Cardiac fibroblast (primary cell): ENCODE measurements around the gene ANKS1B.
A peak's percentile ranks its signal among the peaks of the same experiment; 100 is the strongest.
"Not testable (repeated sequence)": the region's sequence is repeated elsewhere in the genome, so short reads cannot be mapped to it uniquely, and the experiment has no call there.

Experiments used
- DNase-seq, 2 donors: peaks; one replicate each; pipeline versions ENCODE4 v3.0.0 to v3.0.0-alpha.2; 2010; ENCODE audit warnings: low read depth in 2 of 2
- H3K4me3 ChIP-seq, 2 donors: replicated peaks in 1 of 2; 1 replicate in 1 of 2; 2 replicates in 1 of 2; pipeline ENCODE4 v1.5.1; 2011; ENCODE audit warnings: low read depth in 2 of 2, low read length in 2 of 2, mild to moderate bottlenecking in 2 of 2, moderate library complexity in 1 of 2
- TF ChIP-seq, protein P1 (sequence below): IDR thresholded peaks from one replicate; pipeline ENCODE4 v1.5.1; 2011; ENCODE audit warnings: low read depth, mild to moderate bottlenecking, low read length, inconsistent platforms

Gene ANKS1B

DNA sequence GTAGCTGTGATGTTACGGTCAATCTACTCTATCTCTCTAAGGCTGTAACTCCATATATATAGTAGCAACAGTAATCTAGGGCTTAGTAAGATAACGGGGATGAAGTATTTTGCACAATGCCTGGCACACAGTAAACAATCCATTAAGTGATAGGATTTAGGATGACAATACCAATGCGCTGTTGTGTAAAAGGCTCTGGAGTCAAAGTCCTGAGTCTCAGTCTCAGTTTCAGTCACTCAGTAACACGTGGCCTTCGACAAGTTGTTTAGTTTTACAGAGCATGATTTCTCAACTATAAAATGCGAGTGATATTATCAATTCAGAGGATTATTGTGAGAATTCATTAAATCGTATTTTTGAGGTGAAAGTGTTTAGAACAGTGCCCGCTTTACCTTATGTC, 174.8 kb downstream of the ANKS1B start:
- TF ChIP-seq, protein P1, sequence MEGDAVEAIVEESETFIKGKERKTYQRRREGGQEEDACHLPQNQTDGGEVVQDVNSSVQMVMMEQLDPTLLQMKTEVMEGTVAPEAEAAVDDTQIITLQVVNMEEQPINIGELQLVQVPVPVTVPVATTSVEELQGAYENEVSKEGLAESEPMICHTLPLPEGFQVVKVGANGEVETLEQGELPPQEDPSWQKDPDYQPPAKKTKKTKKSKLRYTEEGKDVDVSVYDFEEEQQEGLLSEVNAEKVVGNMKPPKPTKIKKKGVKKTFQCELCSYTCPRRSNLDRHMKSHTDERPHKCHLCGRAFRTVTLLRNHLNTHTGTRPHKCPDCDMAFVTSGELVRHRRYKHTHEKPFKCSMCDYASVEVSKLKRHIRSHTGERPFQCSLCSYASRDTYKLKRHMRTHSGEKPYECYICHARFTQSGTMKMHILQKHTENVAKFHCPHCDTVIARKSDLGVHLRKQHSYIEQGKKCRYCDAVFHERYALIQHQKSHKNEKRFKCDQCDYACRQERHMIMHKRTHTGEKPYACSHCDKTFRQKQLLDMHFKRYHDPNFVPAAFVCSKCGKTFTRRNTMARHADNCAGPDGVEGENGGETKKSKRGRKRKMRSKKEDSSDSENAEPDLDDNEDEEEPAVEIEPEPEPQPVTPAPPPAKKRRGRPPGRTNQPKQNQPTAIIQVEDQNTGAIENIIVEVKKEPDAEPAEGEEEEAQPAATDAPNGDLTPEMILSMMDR, result no peak
- H3K4me3 ChIP-seq, result no peak overlapping the region
- no peak for DNase-seq

DNA sequence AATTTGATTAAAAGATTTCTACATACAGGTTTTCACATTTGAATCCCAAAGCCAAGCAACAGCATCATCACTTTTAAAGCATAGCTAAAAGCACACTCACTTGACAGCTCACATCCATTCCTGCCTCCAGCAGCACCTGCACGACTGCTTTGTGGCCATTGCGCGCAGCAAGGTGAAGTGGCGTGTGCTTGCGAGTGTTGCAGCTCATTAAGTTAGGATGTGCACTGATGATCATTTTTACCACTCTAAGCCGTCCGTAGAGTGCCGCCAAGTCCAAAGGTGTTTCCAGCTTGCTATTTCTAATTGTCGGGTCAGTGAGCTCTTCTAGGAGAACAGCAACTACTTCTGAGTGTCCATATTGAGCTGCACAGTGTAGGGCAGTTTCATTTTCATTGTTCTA, 178.4 kb downstream of the ANKS1B start:
- H3K4me3 ChIP-seq, result no peak overlapping the region
- no peak for DNase-seq
- TF ChIP-seq, protein P1, result no peak

DNA sequence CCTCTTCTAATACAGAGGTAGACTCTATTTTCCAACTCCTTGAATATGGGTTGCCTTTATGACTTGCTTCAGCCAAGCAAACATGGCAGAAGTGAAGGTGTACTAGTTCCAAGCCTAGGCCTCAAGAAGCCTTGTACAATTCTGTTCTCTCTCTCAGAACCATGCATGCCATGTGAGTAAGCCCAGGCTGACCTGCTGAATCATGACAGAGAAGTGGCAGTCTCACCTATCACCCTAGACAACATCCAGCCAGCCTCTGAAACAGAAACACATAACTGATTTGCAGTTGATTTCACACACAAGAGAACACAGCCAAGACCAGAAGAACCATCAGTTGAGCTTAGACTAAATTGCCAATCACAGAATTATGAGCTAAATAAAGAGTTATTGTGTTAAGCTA, 180.0 kb downstream of the ANKS1B start:
- TF ChIP-seq, protein P1, result no peak
- no peak overlapping the region for H3K4me3 ChIP-seq
- no peak for DNase-seq

DNA sequence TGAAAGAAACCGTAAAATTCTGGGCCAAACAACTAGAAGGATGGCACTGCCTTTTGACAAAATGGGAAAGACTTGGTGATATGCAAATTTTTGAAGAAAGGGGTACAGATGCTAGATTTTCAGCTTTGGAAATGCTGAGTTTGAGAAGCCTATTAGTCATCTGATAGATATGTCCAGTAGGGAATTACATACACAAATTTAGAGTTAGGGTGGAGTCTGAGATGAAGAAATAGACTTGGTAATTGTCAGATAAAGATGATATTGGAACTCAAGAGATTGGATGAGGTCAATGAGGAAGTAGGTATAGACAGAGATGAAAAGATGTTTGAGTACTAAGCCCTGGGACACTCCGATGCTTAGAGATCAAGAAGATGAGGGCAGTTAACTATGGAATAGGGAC, 184.1 kb downstream of the ANKS1B start:
- TF ChIP-seq, protein P1, result no peak
- no peak for DNase-seq
- no peak overlapping the region for H3K4me3 ChIP-seq

DNA sequence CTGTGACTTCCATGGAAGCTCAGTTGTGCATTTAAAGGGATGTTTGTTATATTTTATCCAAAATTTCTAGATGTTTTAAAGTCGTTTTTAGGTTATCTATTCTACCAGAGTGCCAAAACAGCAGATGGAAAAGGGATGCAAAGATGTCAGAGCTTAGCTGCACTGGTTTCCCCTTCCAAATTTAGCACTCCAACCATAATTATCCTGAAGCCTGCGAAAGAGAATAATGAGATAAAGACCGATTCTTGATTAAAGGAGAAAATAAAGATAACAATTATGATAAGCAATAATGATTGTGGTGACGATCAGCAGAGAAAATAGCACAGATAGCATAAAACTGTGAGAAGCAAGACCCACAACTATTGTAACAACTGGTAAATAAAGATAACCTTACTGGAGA, 186.8 kb downstream of the ANKS1B start:
- H3K4me3 ChIP-seq, DNase-seq: not testable (repeated sequence)

DNA sequence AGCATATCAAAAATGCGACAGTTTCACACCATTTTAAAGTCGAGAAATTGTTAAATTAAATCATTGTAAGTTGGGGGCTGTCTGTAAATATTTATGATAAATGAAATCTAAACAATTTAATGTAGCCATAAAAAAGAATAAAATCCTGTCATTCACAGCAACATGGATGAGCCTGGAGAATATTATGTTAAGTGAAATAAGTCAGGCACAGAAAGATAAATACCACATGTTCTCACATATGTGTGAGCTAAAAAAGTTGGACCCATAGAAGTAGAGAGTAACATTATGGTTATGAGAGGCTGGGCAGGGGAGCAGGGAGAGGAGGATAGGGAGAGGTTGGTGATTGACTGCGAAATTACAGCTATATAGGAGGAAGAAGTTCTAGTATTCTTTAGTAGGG, 201.3 kb downstream of the ANKS1B start:
- no peak overlapping the region for H3K4me3 ChIP-seq
- TF ChIP-seq, protein P1, result no peak
- DNase-seq, result no peak

DNA sequence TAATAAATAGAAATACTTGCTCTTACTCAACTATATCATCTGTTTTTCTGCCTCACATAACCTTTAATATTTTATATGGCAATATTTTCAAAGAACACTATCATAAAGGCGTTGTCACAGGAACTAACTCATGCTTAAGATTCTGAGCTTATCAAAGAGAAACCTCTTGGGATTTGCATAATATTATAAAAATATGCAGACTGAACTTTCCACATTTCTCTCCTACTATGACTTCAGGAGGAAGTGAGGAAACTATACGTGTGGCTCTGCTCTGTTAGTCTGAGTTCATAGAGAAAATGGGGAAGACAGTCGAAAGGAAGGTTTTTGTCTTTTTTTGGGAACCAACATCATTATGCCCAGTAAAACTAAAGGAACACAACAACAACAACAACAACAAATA, 212.5 kb downstream of the ANKS1B start:
- TF ChIP-seq, protein P1, result no peak
- H3K4me3 ChIP-seq, result no peak overlapping the region
- peak; percentile 3 to 18 for DNase-seq

DNA sequence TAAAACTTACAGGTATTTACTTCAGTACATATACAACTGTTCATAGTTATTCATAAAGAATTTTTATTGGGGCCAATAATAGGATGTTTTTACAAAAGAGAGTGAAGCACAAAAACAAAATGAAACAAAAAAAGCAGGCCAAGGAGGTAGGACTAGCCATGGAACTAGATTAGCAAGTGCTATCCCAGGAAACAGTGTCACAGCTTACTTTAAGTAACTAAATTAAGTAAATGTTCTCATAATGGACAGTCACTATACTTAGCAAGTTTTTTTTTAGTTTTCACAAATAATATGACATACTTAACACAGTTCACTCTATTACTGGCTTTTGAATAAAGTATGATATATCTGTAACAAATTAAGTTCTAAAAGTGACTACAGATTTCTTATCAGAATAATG, 213.1 kb downstream of the ANKS1B start:
- no peak overlapping the region for H3K4me3 ChIP-seq
- TF ChIP-seq, protein P1, result no peak
- no peak for DNase-seq
